GM12878 (cell line): ENCODE data around the gene LRRC53. TPM values are rescaled to one million over a fixed set of nuclear protein-coding genes. Genes with fewer than 3 reads are reported as not detected.

Experiments used
- ATAC-seq: fragments of 200-7000 bp; cut with Tn5 transposase; 3 replicates; pipeline ENCODE4 v1.9.1; 2020; ENCODE audit warnings: mild to moderate bottlenecking, moderate library complexity
- BruUV-seq: library from RNA; stranded (reverse); fragments of 400-500 nt; replicated peaks from 2 replicates; lab custom pipeline; 2021; lab: Mats Ljungman, UMichigan
- CTCF ChIA-PET: fragments of 300-600 bp; sonication (Branson Sonifier 250); formaldehyde crosslinking; extraction: SDS; loops from one replicate; lab custom pipeline; 2021; ENCODE audit warnings: inconsistent platforms; lab: Yijun Ruan, JAX
- POLR2A ChIA-PET: fragments of 350-600 bp; formaldehyde crosslinking; extraction: SDS; loops from one replicate; lab custom pipeline; 2021; ENCODE audit warnings: inconsistent platforms; lab: Charles Lee
- RAD21 ChIA-PET: fragments of 300-600 bp; sonication (Branson Sonifier 250); formaldehyde crosslinking; loops from one replicate; lab custom pipeline; 2023; ENCODE audit warnings: antibody characterized with exemption; ENCODE audit not compliant: unreplicated experiment; lab: Charles Lee
- SMC1A ChIA-PET: fragments of 300-600 bp; sonication (Branson Sonifier 250); formaldehyde crosslinking; loops from one replicate; lab custom pipeline; 2023; ENCODE audit not compliant: unreplicated experiment, uncharacterized antibody; lab: Charles Lee
- DNase-seq: peaks from one replicate; pipeline ENCODE4 v3.0.0-alpha.2; 2011; ENCODE audit warnings: low read depth, low spot score
- FAIRE-seq: peaks from 3 replicates; lab custom pipeline; 2011; peaks lifted over from hg19 to GRCh38; lab: Jason Lieb, UNC
- H2AFZ ChIP-seq: 2 replicates; pipeline ENCODE4 v1.6.0; 2011; ENCODE audit warnings: low read depth, low read length, control low read depth; ENCODE audit not compliant: control insufficient read depth
- H3K27ac ChIP-seq: 2 replicates; pipeline ENCODE4 v1.5.1; 2011; ENCODE audit warnings: control low read depth; ENCODE audit not compliant: control insufficient read depth, insufficient read depth
- H3K27me3 ChIP-seq, 2 experiments: replicated peaks in 1 of 2; 2 replicates each; pipeline versions ENCODE4 v1.6.0 to v1.6.1; 2011; ENCODE audit warnings: low read length in 1 of 2; ENCODE audit not compliant: control insufficient read depth in 2 of 2, insufficient read depth in 2 of 2
- H3K36me3 ChIP-seq, 2 experiments: 2 replicates each; pipeline ENCODE4 v1.5.1; 2011; ENCODE audit warnings: low read length in 1 of 2; ENCODE audit not compliant: control insufficient read depth in 2 of 2, insufficient read depth in 2 of 2
- H3K4me1 ChIP-seq: 2 replicates; pipeline ENCODE4 v1.6.1; 2011; ENCODE audit warnings: mild to moderate bottlenecking, low read length, moderate library complexity, mixed read lengths; ENCODE audit not compliant: control insufficient read depth, insufficient read depth
- H3K4me2 ChIP-seq: 2 replicates; pipeline ENCODE4 v1.6.0; 2011; ENCODE audit warnings: control low read depth; ENCODE audit not compliant: control insufficient read depth, insufficient read depth
- H3K4me3 ChIP-seq: fragments of 200-600 bp; sonication (generic); 2 replicates; pipeline ENCODE4 v1.5.1; 2016
- H3K79me2 ChIP-seq: 2 replicates; pipeline ENCODE4 v1.6.0; 2011; ENCODE audit warnings: low read length; ENCODE audit not compliant: control insufficient read depth, insufficient read depth
- H3K9ac ChIP-seq: 2 replicates; pipeline ENCODE4 v1.8.0; 2011; ENCODE audit warnings: low read length, control low read depth, mixed read lengths; ENCODE audit not compliant: control insufficient read depth, insufficient read depth
- H3K9me3 ChIP-seq: replicated peaks from 3 replicates; pipeline ENCODE4 v1.5.1; 2011; ENCODE audit warnings: mild to moderate bottlenecking, low read length; ENCODE audit not compliant: control insufficient read depth, insufficient read depth
- H4K20me1 ChIP-seq: 2 replicates; pipeline ENCODE4 v1.6.0; 2011; ENCODE audit not compliant: control insufficient read depth, insufficient read depth
- EZH2 ChIP-seq: IDR thresholded peaks from 2 replicates; pipeline ENCODE4 v1.6.1; 2012; ENCODE audit warnings: low read depth, mild to moderate bottlenecking, control low read depth, inconsistent platforms, low read length, borderline replicate concordance; ENCODE audit not compliant: control insufficient read depth
- IRF3 ChIP-seq: fragments of 450-650 bp; IDR thresholded peaks from 2 replicates; pipeline ENCODE4 v1.6.1; 2014; ENCODE audit warnings: mild to moderate bottlenecking
- IRF4 ChIP-seq: IDR thresholded peaks from 2 replicates; pipeline ENCODE4 v1.6.1; 2011; ENCODE audit warnings: low read depth, low read length
- IRF5 ChIP-seq: fragments of 450-650 bp; IDR thresholded peaks from 2 replicates; pipeline ENCODE4 v1.6.1; 2017; ENCODE audit warnings: borderline replicate concordance
- KAT2A ChIP-seq: conservative IDR thresholded peaks from 2 replicates; pipeline ENCODE4 v1.6.1; 2011; ENCODE audit warnings: low read depth, low read length; ENCODE audit not compliant: control insufficient read depth
- KLF5 ChIP-seq: fragments of 450-650 bp; IDR thresholded peaks from 2 replicates; pipeline ENCODE4 v1.6.1; 2014; ENCODE audit warnings: mild to moderate bottlenecking; ENCODE audit not compliant: partially characterized antibody
- MAX ChIP-seq: IDR thresholded peaks from 2 replicates; pipeline ENCODE4 v1.6.1; 2012; ENCODE audit warnings: low read depth, low read length, improper control_type of control experiment
- SIX5 ChIP-seq: IDR thresholded peaks from 2 replicates; pipeline ENCODE4 v1.6.1; 2011; ENCODE audit warnings: mild to moderate bottlenecking, low read depth, low read length, moderate library complexity; ENCODE audit not compliant: severe bottlenecking
- SREBF1 ChIP-seq: IDR thresholded peaks from 2 replicates; pipeline ENCODE4 v1.6.1; 2012; ENCODE audit warnings: mild to moderate bottlenecking, low read length
- SRF ChIP-seq, 2 experiments: IDR thresholded peaks; 2 replicates each; pipeline ENCODE4 v1.6.1; 2011; ENCODE audit warnings: low read depth in 2 of 2, low read length in 2 of 2, mild to moderate bottlenecking in 1 of 2, moderate library complexity in 1 of 2
- STAT3 ChIP-seq: IDR thresholded peaks from 2 replicates; pipeline ENCODE4 v1.6.1; 2011; ENCODE audit warnings: low read depth, low read length, improper control_type of control experiment
- USF1 ChIP-seq: IDR thresholded peaks from 2 replicates; pipeline ENCODE4 v1.6.1; 2011; ENCODE audit warnings: borderline replicate concordance, low read depth, mild to moderate bottlenecking, moderate library complexity, mixed read lengths, low read length; ENCODE audit not compliant: insufficient read depth; ENCODE audit errors: extremely low read length
- ZSCAN29 ChIP-seq: fragments of 450-650 bp; IDR thresholded peaks from 2 replicates; pipeline ENCODE4 v1.6.1; 2017; ENCODE audit warnings: mild to moderate bottlenecking, moderate library complexity
- WGBS: methylation state at CpG from one replicate; pipeline ENCODE4 v1.1.6; 2016; ENCODE audit warnings: low lambda C conversion rate; ENCODE audit not compliant: insufficient replicate concordance, insufficient coverage; ENCODE audit errors: missing lambda C conversion rate; 5-methylcytosine and 5-hydroxymethylcytosine counted together
- in situ Hi-C: fragments of 300-500 bp; cut with MboI; formaldehyde crosslinking; loops from 9 replicates; pipeline ENCODE4 v1.14.3; 2018; ENCODE audit warnings: mixed read lengths
- intact Hi-C: fragments of 100-400 bp; cut with micrococcal nuclease; formaldehyde crosslinking; loops from one replicate; pipeline ENCODE4 v1.14.2; 2022; ENCODE audit not compliant: unreplicated experiment
- polyA plus RNA-seq, 11 experiments: library from polyadenylated mRNA; depleted of rRNA in 4 of 11; unstranded in 6 of 11; stranded (reverse) in 5 of 11; fragments of >200 nt; fragmentation: Nextera tagmentation in 4 of 11; fragmentation: Illumina TruSeq in 1 of 11; extraction: Ambion mirVana in 4 of 11; extraction: Trizol in 1 of 11; gene quantifications; 1 replicate in 1 of 11; 2 replicates in 10 of 11; pipeline versions ENCODE4 v1.2.1 to v1.2.3, GENCODE V29; 2011 to 2016; ENCODE audit warnings: inconsistent platforms in 2 of 11, missing spikeins in 2 of 11, low read depth in 1 of 11
- total RNA-seq, 4 experiments: library from RNA; depleted of rRNA in 3 of 4; stranded (reverse); fragments of >200 nt in 3 of 4; fragmentation: Illumina TruSeq in 1 of 4; extraction: Trizol in 1 of 4; gene quantifications; 2 replicates each; pipeline versions ENCODE4 v1.2.1 to v1.2.3, GENCODE V29; 2013 to 2021

Gene LRRC53
- total and polyA plus RNA-seq, 10 of the 15 experiments (the other 5 are each of a cell fraction or from before 2014, with no cell fraction given) = not detected

GRCh38 chr1:74513411-74514300 lies 1.2 kb upstream of the LRRC53 start:
- Histone ChIP-seq H3K9me3 (no peaks in the 10 kb centered on the region), H2AFZ (no peak overlapping the region), H3K9ac (no peak overlapping the region), H3K36me3 (no peaks in the 10 kb centered on the region), H3K27me3 (peaks cover 0 to 8% of the 10 kb centered on the region in 2 experiments; a peak in 1 of 4 replicates), H3K27ac (no peak overlapping the region), H3K4me3 (no peak overlapping the region), H3K4me2 (no peak overlapping the region), H4K20me1 (no peaks in the 10 kb centered on the region), H3K4me1 (no peaks in the 10 kb centered on the region), H3K79me2 (no peaks in the 10 kb centered on the region)
- CTCF ChIA-PET = interaction anchor here (1.1 to 1.6 kb wide), 2 partner anchors 177 to 258 kb away, joined by 3 read pairs; no protein-coding TSS in a partner anchor
- POLR2A ChIA-PET = no interaction called here
- DNase-seq (no peak), FAIRE-seq (no peak), ATAC-seq (no peak)
- RAD21 ChIA-PET = no interaction called here
- SMC1A ChIA-PET = interaction anchor here (1.1 kb wide), 1 partner anchor 11 kb away, joined by 4 read pairs; no protein-coding TSS in a partner anchor
- TF ChIP-seq MAX = no peak
- no peak for TF ChIP-seq USF1
- no peak for TF ChIP-seq IRF5
- TF ChIP-seq SREBF1 = no peak
- no peak for TF ChIP-seq KAT2A
- TF ChIP-seq SRF (IDR thresholded peaks at IDR 0.05; ENCODE audit: low read depth in 2 of 2, low read length in 2 of 2) = no peak
- TF ChIP-seq SIX5 = no peak
- no peak for TF ChIP-seq ZSCAN29
- no peak for TF ChIP-seq EZH2
- TF ChIP-seq KLF5 = no peak
- TF ChIP-seq IRF4 = no peak
- TF ChIP-seq IRF3 = no peak
- no peak for TF ChIP-seq STAT3
- in situ Hi-C loops = no loop called here
- no TSS peak for BruUV-seq
- WGBS = 36% methylated on average over 8 of the region's 8 CpGs
- intact Hi-C loops = no loop called here
